ENCODE measurements around the gene CRIP1.

Gene CRIP1

GRCh38 chr14:105471823-105472485 is 14.7 kb upstream of the CRIP1 start:
- DNase-seq: no peak
- no peaks in the 10 kb centered on the region for H3K4me1 ChIP-seq (ENCODE audit: low read length)
- H3F3A ChIP-seq (ENCODE audit: insufficient read depth, low read length): no peaks in the 10 kb centered on the region
- H3K4me3 ChIP-seq (ENCODE audit: low read length): no peak overlapping the region
- no peaks in the 10 kb centered on the region for H3K36me3 ChIP-seq (replicated peaks; ENCODE audit: insufficient read depth, low read length)
- TF ChIP-seq EZH2 (optimal IDR thresholded peaks at IDR 0.05; ENCODE audit: low read depth, low read length) (no peak), CTCF (IDR thresholded peaks at IDR 0.05; ENCODE audit: low read length) (no peak), EZH2phosphoT487 (IDR thresholded peaks at IDR 0.05; ENCODE audit: low read length) (no peak)
- no peaks in the 10 kb centered on the region for H3K9me2 ChIP-seq (replicated peaks; ENCODE audit: insufficient read depth, low read length)
- no peak overlapping the region for H3K4me2 ChIP-seq (ENCODE audit: low read depth, low read length)
- H3K27ac ChIP-seq (ENCODE audit: low read length): no peak overlapping the region
- no peaks in the 10 kb centered on the region for H4K20me1 ChIP-seq (ENCODE audit: insufficient read depth, low read length)
- H3K9ac ChIP-seq (ENCODE audit: low read length): no peak overlapping the region
- H2AFZ ChIP-seq (ENCODE audit: low read length): no peak overlapping the region
- no peaks in the 10 kb centered on the region for H3K79me2 ChIP-seq (ENCODE audit: low read length)
- peaks cover 21% of the 10 kb centered on the region for H3K27me3 ChIP-seq (replicated peaks; ENCODE audit: insufficient read depth, low read length)
- H3K9me3 ChIP-seq (replicated peaks; ENCODE audit: insufficient read depth, low read length): no peaks in the 10 kb centered on the region

- Histone ChIP-seq H3K4me1 (ENCODE audit: low read length) (no peaks in the 10 kb centered on the region), H3K79me2 (ENCODE audit: low read length) (no peaks in the 10 kb centered on the region), H3K36me3 (replicated peaks; ENCODE audit: insufficient read depth, low read length) (no peaks in the 10 kb centered on the region), H2AFZ (ENCODE audit: low read length) (no peak overlapping the region), H3K4me2 (ENCODE audit: low read depth, low read length) (no peak overlapping the region), H3K9me2 (replicated peaks; ENCODE audit: insufficient read depth, low read length) (no peaks in the 10 kb centered on the region), H3F3A (ENCODE audit: insufficient read depth, low read length) (no peaks in the 10 kb centered on the region), H4K20me1 (ENCODE audit: insufficient read depth, low read length) (no peaks in the 10 kb centered on the region), H3K4me3 (ENCODE audit: low read length) (no peak overlapping the region), H3K27me3 (replicated peaks; ENCODE audit: insufficient read depth, low read length) (peaks cover 25% of the 10 kb centered on the region), H3K9ac (ENCODE audit: low read length) (no peak overlapping the region), H3K9me3 (replicated peaks; ENCODE audit: insufficient read depth, low read length) (no peaks in the 10 kb centered on the region), H3K27ac (ENCODE audit: low read length) (no peak overlapping the region)
- DNase-seq: no peak
- TF ChIP-seq CTCF (IDR thresholded peaks at IDR 0.05; ENCODE audit: low read length) (no peak), EZH2phosphoT487 (IDR thresholded peaks at IDR 0.05; ENCODE audit: low read length) (no peak), EZH2 (optimal IDR thresholded peaks at IDR 0.05; ENCODE audit: low read depth, low read length) (no peak)
Measured at GRCh38 chr14:105472486-105472991, 14.1 kb upstream of the CRIP1 start.

- Histone ChIP-seq H3K4me1 (ENCODE audit: low read length) (no peaks in the 10 kb centered on the region), H3K9me3 (replicated peaks; ENCODE audit: insufficient read depth, low read length) (no peaks in the 10 kb centered on the region), H4K20me1 (ENCODE audit: insufficient read depth, low read length) (no peaks in the 10 kb centered on the region), H3K4me2 (ENCODE audit: low read depth, low read length) (peak overlapping the region; percentile 63; the same call in 1 of the 2 replicates), H3F3A (ENCODE audit: insufficient read depth, low read length) (no peaks in the 10 kb centered on the region), H3K27ac (ENCODE audit: low read length) (no peak overlapping the region), H3K36me3 (replicated peaks; ENCODE audit: insufficient read depth, low read length) (no peaks in the 10 kb centered on the region), H2AFZ (ENCODE audit: low read length) (no peak overlapping the region), H3K27me3 (replicated peaks; ENCODE audit: insufficient read depth, low read length) (peaks cover 29% of the 10 kb centered on the region), H3K4me3 (ENCODE audit: low read length) (no peak overlapping the region), H3K79me2 (ENCODE audit: low read length) (no peaks in the 10 kb centered on the region), H3K9ac (ENCODE audit: low read length) (no peak overlapping the region), H3K9me2 (replicated peaks; ENCODE audit: insufficient read depth, low read length) (no peaks in the 10 kb centered on the region)
- no peak for DNase-seq
- TF ChIP-seq EZH2 (optimal IDR thresholded peaks at IDR 0.05; ENCODE audit: low read depth, low read length) (no peak), CTCF (IDR thresholded peaks at IDR 0.05; ENCODE audit: low read length) (no peak), EZH2phosphoT487 (IDR thresholded peaks at IDR 0.05; ENCODE audit: low read length) (no peak)
Measured at GRCh38 chr14:105473033-105473676, 13.5 kb upstream of the CRIP1 start.

All from MM.1S (cell line).